ENCODE results near the gene MYPN. TPM values are rescaled to one million over a fixed set of nuclear protein-coding genes. Genes with fewer than 3 reads are reported as not detected.
"Not testable (repeated sequence)": the region's sequence is repeated elsewhere in the genome, so short reads cannot be mapped to it uniquely, and the experiment has no call there.

The MYPN gene
- total RNA-seq, 1 donor: 1.8 TPM

DNA sequence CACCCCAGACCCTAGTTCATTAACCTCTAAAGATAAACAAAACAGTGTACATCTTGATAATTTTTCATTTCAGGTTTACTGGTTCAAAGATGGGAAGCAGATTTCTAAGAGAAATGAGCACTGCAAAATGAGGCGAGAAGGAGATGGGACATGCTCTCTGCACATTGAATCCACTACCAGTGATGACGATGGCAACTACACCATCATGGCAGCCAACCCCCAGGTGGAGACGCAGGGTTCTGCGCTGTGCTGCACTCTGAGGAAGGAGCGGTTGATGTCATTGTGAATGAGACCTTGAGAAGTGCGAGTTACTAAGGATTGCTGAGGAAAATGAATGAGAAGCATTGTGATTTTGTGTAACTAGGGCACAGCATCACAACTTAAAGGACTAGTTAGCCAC lies 85.0 kb downstream of the MYPN start:
- Histone ChIP-seq H3K27ac (ENCODE audit: low read depth, low read length) (no peak overlapping the region), H3K4me2 (ENCODE audit: insufficient read depth, low read length) (no peak overlapping the region), H4K20me1 (ENCODE audit: insufficient read depth, low read length) (no peaks in the 10 kb centered on the region), H3K36me3 (ENCODE audit: insufficient read depth, low read length) (peaks cover 58% of the 10 kb centered on the region), H3K27me3 (ENCODE audit: insufficient read depth, low read length) (no peaks in the 10 kb centered on the region), H3K9me3 (ENCODE audit: low read depth, low read length) (no peaks in the 10 kb centered on the region), H3K4me3 (ENCODE audit: insufficient read depth, low read length) (no peak overlapping the region), H3K79me2 (ENCODE audit: insufficient read depth, low read length) (peaks cover 16% of the 10 kb centered on the region), H2AFZ (ENCODE audit: low read length) (no peak overlapping the region), H3K4me1 (ENCODE audit: insufficient read depth, low read length) (peaks cover 5% of the 10 kb centered on the region)
- TF ChIP-seq, protein P1, sequence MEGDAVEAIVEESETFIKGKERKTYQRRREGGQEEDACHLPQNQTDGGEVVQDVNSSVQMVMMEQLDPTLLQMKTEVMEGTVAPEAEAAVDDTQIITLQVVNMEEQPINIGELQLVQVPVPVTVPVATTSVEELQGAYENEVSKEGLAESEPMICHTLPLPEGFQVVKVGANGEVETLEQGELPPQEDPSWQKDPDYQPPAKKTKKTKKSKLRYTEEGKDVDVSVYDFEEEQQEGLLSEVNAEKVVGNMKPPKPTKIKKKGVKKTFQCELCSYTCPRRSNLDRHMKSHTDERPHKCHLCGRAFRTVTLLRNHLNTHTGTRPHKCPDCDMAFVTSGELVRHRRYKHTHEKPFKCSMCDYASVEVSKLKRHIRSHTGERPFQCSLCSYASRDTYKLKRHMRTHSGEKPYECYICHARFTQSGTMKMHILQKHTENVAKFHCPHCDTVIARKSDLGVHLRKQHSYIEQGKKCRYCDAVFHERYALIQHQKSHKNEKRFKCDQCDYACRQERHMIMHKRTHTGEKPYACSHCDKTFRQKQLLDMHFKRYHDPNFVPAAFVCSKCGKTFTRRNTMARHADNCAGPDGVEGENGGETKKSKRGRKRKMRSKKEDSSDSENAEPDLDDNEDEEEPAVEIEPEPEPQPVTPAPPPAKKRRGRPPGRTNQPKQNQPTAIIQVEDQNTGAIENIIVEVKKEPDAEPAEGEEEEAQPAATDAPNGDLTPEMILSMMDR (IDR thresholded peaks at IDR 0.05; ENCODE audit: extremely low read depth, low read depth, low read length): no peak
- DNase-seq (ENCODE audit: insufficient read length, low spot score, missing footprints): no peak

DNA sequence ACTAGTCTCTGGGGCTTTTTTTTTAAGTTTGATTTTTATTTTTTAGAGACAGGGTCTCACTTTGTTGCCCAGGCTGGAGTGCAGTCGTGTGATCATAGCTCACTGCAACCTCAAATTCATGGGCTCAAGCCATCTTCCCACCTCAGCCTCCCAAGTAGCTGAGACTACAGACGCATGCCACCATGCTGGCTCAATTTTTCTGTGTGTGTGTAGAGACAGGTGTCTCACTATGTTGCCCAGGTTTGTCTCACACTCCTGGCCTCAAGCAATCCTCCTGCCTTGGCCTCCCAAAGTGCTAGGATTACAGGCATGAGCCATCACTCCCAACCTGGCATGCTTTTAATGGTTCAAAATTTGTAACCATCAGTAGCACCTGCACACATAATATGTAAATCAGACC lies 86.5 kb downstream of the MYPN start:
- H3K9me3 ChIP-seq (ENCODE audit: low read depth, low read length); H4K20me1 ChIP-seq (ENCODE audit: insufficient read depth, low read length); H3K27ac ChIP-seq (ENCODE audit: low read depth, low read length); H2AFZ ChIP-seq (ENCODE audit: low read length); H3K27me3 ChIP-seq (ENCODE audit: insufficient read depth, low read length); DNase-seq (ENCODE audit: insufficient read length, low spot score, missing footprints); H3K4me3 ChIP-seq (ENCODE audit: insufficient read depth, low read length); H3K4me1 ChIP-seq (ENCODE audit: insufficient read depth, low read length); H3K4me2 ChIP-seq (ENCODE audit: insufficient read depth, low read length): not testable (repeated sequence)
- H3K79me2 ChIP-seq (ENCODE audit: insufficient read depth, low read length): peaks cover 12% of the 10 kb centered on the region
- peaks cover 66% of the 10 kb centered on the region for H3K36me3 ChIP-seq (ENCODE audit: insufficient read depth, low read length)

DNA sequence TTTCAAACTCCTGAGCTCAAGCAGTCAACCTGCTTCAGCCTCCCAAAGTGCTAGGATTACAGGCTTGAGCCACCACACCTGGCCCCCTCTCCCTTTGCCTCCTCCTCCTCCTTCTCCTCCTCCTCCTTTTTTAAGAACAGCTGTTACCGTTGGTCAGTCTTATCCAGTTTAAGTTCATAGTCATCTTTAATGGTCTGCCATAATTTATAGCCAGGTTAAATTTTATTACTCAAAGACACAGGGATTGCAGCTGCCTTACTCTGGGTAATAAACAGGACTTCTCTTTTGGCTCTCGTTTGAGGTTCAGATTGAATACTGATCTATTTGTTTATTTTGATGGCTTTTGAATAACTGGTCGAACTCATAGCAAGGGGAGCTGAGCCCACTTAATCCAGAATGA lies 87.4 kb downstream of the MYPN start:
- H3K4me2 ChIP-seq (ENCODE audit: insufficient read depth, low read length): no peak overlapping the region
- no peak overlapping the region for H3K4me3 ChIP-seq (ENCODE audit: insufficient read depth, low read length)
- no peaks in the 10 kb centered on the region for H3K9me3 ChIP-seq (ENCODE audit: low read depth, low read length)
- no peaks in the 10 kb centered on the region for H3K27me3 ChIP-seq (ENCODE audit: insufficient read depth, low read length)
- H3K36me3 ChIP-seq (ENCODE audit: insufficient read depth, low read length): peaks cover 74% of the 10 kb centered on the region
- no peak for DNase-seq (ENCODE audit: insufficient read length, low spot score, missing footprints)
- no peaks in the 10 kb centered on the region for H4K20me1 ChIP-seq (ENCODE audit: insufficient read depth, low read length)
- TF ChIP-seq, protein P1 (IDR thresholded peaks at IDR 0.05; ENCODE audit: extremely low read depth, low read depth, low read length): no peak
- H3K4me1 ChIP-seq (ENCODE audit: insufficient read depth, low read length): peaks cover 5% of the 10 kb centered on the region
- H2AFZ ChIP-seq (ENCODE audit: low read length): no peak overlapping the region
- peaks cover 6% of the 10 kb centered on the region for H3K79me2 ChIP-seq (ENCODE audit: insufficient read depth, low read length)
- no peak overlapping the region for H3K27ac ChIP-seq (ENCODE audit: low read depth, low read length)

DNA sequence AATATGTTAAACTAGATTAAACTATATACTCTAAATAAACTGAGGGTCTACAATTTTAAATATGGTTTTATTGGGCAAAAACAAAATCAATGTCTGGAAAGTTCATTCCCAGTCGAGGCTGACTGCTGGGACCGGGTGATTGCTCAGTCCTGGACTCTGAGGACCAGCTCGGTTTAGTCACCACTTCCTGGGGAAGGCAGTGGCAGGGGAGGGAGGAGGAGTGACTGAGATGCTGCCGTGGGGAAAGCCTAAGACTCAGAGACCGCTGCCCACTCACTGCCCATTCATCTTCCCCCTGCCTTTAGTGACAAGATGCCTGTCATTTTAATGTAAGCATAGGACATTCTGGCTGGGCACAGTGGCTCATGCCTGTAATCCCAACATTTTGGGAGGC lies 93.7 kb downstream of the MYPN start:
- Histone ChIP-seq H3K9me3 (ENCODE audit: low read depth, low read length) (no peaks in the 10 kb centered on the region), H3K27me3 (ENCODE audit: insufficient read depth, low read length) (no peaks in the 10 kb centered on the region), H3K36me3 (ENCODE audit: insufficient read depth, low read length) (peaks cover 75% of the 10 kb centered on the region), H3K4me1 (ENCODE audit: insufficient read depth, low read length) (peaks cover 18% of the 10 kb centered on the region), H2AFZ (ENCODE audit: low read length) (peak overlapping the region; percentile 7), H3K4me2 (ENCODE audit: insufficient read depth, low read length) (peak overlapping the region; percentile 69), H3K79me2 (ENCODE audit: insufficient read depth, low read length) (no peaks in the 10 kb centered on the region), H3K4me3 (ENCODE audit: insufficient read depth, low read length) (no peak overlapping the region), H3K27ac (ENCODE audit: low read depth, low read length) (peak overlapping the region; percentile 51), H4K20me1 (ENCODE audit: insufficient read depth, low read length) (no peaks in the 10 kb centered on the region)
- TF ChIP-seq, protein P1 (IDR thresholded peaks at IDR 0.05; ENCODE audit: extremely low read depth, low read depth, low read length): no peak
- no peak for DNase-seq (ENCODE audit: insufficient read length, low spot score, missing footprints)
